ENCODE measurements around the gene PHF21A.

The PHF21A gene

GRCh38 chr11:45931739-45932138 is 189.5 kb downstream of the PHF21A start:
- no peak for DNase-seq

DNA sequence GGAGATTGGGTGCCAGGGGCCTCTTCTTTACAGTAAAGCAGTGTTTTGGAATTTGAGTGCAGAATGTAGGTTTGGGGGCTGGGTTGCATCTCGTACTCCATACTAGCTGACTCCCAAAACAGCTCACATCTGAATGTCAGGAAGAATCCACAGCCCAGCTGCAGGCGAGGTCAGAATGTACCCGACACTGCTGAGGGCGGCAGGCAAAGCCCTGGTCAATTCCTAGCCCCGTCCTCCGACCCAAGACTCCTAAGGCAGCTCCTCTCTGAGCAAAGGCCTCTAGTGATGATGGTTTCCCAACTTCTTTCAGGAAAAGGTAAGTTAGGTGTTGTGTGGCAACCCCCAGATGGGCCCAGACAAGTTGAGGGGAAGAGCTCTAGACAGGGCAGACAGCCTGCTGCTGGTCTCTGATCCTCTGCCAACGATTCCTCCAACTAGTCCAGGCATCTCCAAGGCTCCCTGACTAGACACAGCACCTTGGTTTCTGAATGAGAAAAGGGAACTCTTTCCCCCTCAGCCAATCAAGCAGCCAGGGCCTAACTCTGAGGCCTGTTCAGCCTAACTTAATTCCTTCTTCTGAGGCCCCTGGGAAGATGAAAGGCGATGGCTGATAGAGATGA is 190.2 kb downstream of the PHF21A start:
- DNase-seq, result no peak

GRCh38 chr11:45930031-45930794 is 191.0 kb downstream of the PHF21A start:
- no peak for DNase-seq

DNA sequence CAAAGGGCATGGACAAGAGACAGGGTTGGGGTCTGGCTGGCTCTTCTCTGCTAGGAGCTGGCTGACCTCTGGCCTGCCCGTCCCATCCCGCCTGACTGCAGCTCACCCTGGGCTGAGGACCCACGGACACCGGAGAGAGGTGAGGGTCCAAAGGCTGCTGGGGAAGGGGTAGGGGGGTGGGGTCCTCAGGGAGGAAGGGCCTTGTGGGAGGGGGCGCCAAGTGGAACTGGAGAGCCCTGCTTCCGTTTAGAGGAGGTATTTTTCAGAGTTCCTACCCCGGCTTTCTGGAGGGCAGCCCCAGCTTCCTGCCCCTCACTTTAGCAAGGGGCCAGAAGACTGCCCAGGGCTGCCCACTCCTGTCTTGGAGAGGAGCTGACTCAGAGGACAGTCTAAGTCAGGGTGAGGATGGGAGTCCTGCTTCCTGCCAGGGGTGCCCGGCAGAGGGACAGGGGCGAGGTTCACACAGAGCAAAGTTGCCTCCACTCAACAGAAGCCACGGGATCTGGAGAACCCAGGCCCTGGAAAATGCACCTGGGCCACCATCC is 191.7 kb downstream of the PHF21A start:
- DNase-seq, result no peak

GRCh38 chr11:45928535-45929215 is 192.6 kb downstream of the PHF21A start:
- DNase-seq, result no peak

- no peak for DNase-seq
These were observed 193.4 kb downstream of the PHF21A start for GRCh38 chr11:45927684-45928413.

- no peak for DNase-seq
These were observed 193.9 kb downstream of the PHF21A start for GRCh38 chr11:45927332-45927683.

DNA sequence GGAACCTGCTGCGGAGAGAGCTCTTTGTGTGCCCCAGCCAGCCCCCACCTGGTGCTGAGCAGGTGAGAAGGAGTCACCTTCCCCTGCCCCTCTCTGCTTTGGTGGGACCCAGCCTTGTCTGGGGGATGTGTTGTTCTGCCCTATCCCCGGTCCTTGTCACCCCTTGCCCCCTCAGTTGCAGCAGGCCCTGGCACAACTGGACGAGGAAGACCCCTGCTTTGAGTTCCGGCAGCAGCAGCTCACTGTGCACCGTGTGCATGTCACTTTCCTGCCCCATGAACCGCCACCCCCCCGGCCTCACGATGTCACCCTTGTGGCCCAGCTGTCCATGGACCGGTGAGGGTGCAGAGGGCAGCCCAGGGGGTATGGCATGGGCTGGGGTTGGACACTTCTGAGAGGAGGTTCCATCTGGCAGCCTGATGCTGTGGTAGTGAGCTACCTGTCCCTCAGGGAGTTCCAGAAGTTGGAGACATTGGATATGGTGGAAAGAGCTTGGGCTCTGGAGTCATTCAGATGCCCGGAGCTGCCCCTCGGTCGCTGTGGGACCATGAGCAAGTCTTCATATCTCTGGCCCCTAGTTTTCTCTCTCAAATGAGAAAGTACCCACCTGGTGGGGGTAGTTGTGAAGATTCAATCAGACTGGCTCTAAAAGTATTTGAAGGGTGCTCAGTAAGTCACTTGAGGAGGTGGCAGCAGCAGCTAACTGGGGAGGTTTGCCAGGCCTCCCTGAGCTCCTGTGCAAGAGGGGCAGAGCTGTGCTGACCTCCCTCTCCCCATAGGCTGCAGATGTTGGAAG is 194.5 kb downstream of the PHF21A start:
- DNase-seq, result no peak

GRCh38 chr11:45926001-45926401 is 195.3 kb downstream of the PHF21A start:
- DNase-seq, result no peak

GRCh38 chr11:45925550-45925949 is 195.7 kb downstream of the PHF21A start:
- no peak for DNase-seq

GRCh38 chr11:45924927-45925326 is 196.3 kb downstream of the PHF21A start:
- no peak for DNase-seq

DNA sequence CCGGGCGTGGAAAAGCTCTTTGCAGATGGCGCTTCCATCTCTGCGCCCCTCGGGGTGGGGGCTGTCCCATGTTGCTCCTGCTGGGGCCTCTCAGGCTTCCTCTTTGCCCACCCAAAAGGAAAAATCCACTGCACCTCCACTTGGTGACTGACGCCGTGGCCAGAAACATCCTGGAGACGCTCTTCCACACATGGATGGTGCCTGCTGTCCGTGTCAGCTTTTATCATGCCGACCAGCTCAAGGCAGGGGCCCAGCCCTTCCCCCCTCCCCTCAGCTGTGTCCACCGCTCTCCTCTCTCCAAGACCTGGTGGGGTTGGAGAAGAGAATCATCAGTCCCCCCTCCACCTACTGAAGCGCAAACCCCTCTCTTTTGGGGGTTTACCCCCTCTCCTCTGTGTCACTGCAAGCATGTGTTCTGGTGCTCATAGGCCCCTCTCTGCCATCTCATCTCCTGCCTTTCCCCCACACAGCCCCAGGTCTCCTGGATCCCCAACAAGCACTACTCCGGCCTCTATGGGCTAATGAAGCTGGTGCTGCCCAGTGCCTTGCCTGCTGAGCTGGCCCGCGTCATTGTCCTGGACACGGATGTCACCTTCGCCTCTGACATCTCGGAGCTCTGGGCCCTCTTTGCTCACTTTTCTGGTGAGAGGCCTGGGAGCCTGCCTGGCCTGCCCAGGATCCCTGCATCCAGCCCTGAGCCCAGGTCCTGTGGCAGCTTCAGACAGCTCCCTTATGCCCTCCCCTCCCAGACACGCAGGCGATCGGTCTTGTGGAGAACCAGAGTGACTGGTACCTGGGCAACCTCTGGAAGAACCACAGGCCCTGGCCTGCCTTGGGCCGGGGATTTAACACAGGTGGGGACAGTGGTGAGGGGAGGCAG is 197.0 kb downstream of the PHF21A start:
- no peak for DNase-seq

DNA sequence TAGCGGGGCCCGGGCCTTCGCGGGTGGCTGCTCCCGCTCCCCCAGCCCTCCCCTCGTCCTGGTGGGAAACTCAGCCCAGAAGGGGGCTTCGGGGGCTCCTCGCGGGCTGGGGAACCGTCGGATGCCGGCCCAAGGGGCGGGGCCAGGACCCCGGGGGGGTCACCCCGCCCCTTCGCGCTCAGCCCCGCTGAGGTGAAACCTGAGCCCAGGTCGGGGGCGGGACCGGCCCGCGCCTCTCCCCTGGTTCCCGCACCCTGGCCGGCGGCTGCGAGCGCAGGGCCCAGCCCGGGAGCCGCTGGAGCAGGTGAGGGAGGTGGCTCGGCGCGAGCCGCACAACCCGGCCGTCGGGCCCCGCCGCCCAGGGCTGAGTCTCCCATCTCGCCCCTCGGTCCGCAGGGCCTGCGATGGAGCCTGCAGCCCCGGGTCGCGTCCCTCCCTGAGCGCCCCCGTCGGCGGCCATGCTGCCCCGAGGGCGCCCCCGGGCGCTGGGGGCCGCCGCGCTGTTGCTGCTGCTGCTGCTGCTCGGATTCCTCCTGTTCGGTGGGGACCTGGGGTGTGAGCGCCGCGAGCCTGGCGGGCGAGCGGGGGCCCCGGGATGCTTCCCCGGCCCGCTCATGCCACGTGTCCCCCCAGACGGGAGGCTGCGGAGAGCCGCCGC is 198.7 kb downstream of the PHF21A start, which contains the start of gene LARGE2:
Gene LARGE2 (plus strand): TSS at position 232 of the 658 bp plus-strand sequence. CDS start 227 bp downstream, at position 459.
- DNase-seq, result no peak

DNA sequence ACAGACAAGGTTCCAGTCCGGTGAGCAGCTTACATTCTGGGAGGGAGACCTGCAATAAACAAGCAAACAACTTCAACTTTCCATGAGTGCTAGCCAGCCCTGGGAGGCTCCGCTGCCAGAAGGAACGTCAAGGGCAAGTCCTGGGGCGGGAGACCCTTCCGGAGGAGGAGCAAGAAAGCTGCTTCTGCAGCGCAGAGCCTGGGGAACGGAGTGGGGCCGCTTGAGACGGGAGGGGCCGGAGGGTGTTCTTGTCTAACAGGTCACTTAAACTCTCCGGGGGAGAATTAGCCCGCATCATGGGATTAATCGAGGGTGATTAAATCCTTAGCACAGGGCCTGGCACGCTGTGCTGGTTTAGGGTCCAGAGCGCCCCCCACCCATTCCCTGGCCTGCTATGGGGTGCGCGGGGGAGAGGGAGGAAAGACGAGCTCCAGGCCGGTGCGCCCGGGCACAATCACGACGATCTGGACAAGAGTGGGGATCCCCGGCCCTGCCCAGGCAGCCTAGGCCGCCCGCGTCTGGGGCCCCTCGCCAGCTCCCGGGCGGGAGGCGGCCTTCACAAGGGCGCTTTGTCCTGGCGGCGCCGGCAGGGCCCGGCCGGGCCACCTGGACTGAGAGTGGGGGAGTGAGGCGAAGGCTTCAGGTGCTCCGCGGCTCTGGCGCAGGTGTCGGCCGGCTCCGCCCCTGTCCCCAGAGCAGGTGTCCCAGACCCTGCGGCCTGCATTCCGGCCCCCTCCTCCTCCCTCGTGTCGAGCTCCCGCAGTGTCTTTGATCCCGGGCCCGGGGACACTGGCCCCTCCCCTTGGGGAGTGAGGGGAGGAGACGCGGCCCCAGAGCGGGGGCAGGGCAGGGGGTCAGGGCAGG is 199.5 kb downstream of the PHF21A start:
- no peak for DNase-seq

- no peak for DNase-seq
These were observed 200.4 kb downstream of the PHF21A start for GRCh38 chr11:45920531-45921477.

DNA sequence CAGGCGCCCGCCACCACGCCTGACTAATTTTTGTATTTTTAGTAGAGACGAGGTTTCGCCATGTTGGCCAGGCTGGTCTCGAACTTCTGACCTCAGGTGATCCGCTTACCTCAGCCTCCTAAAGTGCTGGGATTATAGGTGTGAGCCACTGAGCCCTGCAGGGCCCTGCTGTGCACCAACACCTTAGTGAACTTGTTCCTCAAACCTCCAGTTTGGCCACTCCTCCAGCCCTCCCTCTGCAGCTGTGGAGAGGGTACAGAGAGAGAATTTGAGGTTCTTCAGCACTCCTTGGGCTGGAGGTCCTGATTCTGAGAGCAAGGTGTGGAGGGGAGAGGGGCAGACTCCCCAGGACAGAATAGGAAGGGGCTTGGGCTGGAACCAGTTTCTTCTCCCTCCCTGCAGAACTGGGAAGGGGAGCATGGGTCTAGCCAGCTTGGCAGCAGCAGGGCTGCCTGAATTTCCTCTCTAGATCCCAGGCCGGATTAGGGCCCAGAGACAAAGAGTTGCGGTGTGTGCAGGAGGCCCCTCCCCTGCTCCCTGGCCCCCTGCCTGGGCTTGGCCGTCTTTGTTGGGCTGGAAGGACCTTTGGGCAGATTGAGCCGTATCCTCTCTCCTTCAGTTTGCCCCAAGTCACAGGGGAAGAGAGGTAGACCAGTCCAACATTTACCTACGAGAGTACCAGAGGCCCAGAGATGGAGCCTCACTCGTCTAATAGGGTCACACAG is 201.3 kb downstream of the PHF21A start:
- no peak for DNase-seq

GRCh38 chr11:45918962-45919675 is 202.1 kb downstream of the PHF21A start:
- no peak for DNase-seq

All from effector CD8-positive, alpha-beta T cell (primary cell).